GM10248 (cell line): ENCODE measurements around the gene TUBG2.

Source experiments
- CTCF ChIA-PET: fragments of 300-600 bp; sonication (Branson Sonifier 250); formaldehyde crosslinking; extraction: SDS; loops from one replicate; lab custom pipeline; 2021; ENCODE audit warnings: antibody characterized with exemption; lab: Yijun Ruan, JAX
- POLR2A ChIA-PET: fragments of 350-650 bp; sonication (Branson Sonifier 250); formaldehyde crosslinking; extraction: SDS; loops from one replicate; lab custom pipeline; 2020; ENCODE audit warnings: antibody characterized with exemption; lab: Yijun Ruan, JAX
- DNase-seq: peaks from one replicate; pipeline ENCODE4 v3.0.0; 2012; ENCODE audit errors: extremely low spot score
- CTCF ChIP-seq: IDR thresholded peaks from 2 replicates; pipeline ENCODE4 v1.5.1; 2012; ENCODE audit warnings: mild to moderate bottlenecking, low read depth; ENCODE audit errors: extremely low read depth, missing control alignments, control extremely low read depth

The TUBG2 gene

GRCh38 chr17:42684929-42685556 lies 26.0 kb downstream of the TUBG2 start:
- DNase-seq = no peak
- POLR2A ChIA-PET = interaction anchor here (0.6 kb wide), 1 partner anchor 989 kb away, joined by 3 read pairs; no protein-coding TSS in a partner anchor
- no peak for TF ChIP-seq CTCF
- CTCF ChIA-PET = interaction anchor here (0.9 to 1.3 kb wide), 3 partner anchors 10 to 107 kb away, joined by 3 to 4 read pairs (median 3); no protein-coding TSS in a partner anchor

GRCh38 chr17:42685831-42686230 lies 26.7 kb downstream of the TUBG2 start:
- POLR2A ChIA-PET = no interaction called here
- no peak for DNase-seq
- CTCF ChIA-PET = interaction anchor here (0.9 to 1.3 kb wide), 3 partner anchors 11 to 107 kb away, joined by 3 to 4 read pairs (median 3); no protein-coding TSS in a partner anchor
- no peak for TF ChIP-seq CTCF

- no peak for TF ChIP-seq CTCF
- ChIA-PET POLR2A (no interaction called here), CTCF (no interaction called here)
- no peak for DNase-seq
Observed at GRCh38 chr17:42686520-42687128, 27.5 kb downstream of the TUBG2 start.

GRCh38 chr17:42687707-42688320 lies 28.7 kb downstream of the TUBG2 start:
- no peak for TF ChIP-seq CTCF
- POLR2A ChIA-PET = no interaction called here
- DNase-seq = no peak
- CTCF ChIA-PET = interaction anchor here (0.7 kb wide), 1 partner anchor 76 kb away, joined by 3 read pairs; no protein-coding TSS in a partner anchor

- CTCF ChIA-PET = interaction anchor here (1.6 kb wide), 1 partner anchor 11 kb away, joined by 7 read pairs; no protein-coding TSS in a partner anchor
- no peak for DNase-seq
- POLR2A ChIA-PET = interaction anchor here (0.5 kb wide), 1 partner anchor 44 kb away, joined by 7 read pairs; no protein-coding TSS in a partner anchor
- no peak for TF ChIP-seq CTCF
Observed at GRCh38 chr17:42690596-42690995, 31.5 kb downstream of the TUBG2 start.

- DNase-seq = no peak
- CTCF ChIA-PET = interaction anchor here (0.7 to 1.6 kb wide), 2 partner anchors 12 to 14 kb away, joined by 3 to 7 read pairs; no protein-coding TSS in a partner anchor
- POLR2A ChIA-PET = interaction anchor here (0.5 kb wide), 1 partner anchor 44 kb away, joined by 7 read pairs; no protein-coding TSS in a partner anchor
- TF ChIP-seq CTCF = no peak
Observed at GRCh38 chr17:42691021-42691545, 32.0 kb downstream of the TUBG2 start.
